ENCODE data around the gene DVL1.

DVL1 gene

DNA sequence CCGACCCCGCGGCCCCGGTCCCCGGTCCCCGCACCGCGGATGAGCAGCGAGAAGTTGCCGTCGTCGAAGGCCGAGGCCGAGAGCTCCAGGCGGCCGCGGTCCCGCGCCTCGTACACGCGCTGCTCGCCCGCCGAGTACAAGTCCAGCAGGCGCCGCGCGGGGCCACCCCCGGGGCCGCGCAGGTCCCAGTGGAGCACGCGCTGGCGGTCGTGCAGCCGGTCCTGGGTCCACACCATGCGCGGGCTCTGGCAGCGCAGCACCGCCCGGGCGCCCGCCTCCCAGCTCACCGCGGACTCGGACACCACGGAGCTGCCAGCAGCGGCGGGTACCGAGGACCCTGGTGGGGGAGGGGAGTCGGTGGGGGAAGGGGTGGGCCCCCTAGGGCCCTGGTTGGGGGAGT, 6.2 kb upstream of the DVL1 start:
- no peak for DNase-seq (ENCODE audit: low read depth)

DNA sequence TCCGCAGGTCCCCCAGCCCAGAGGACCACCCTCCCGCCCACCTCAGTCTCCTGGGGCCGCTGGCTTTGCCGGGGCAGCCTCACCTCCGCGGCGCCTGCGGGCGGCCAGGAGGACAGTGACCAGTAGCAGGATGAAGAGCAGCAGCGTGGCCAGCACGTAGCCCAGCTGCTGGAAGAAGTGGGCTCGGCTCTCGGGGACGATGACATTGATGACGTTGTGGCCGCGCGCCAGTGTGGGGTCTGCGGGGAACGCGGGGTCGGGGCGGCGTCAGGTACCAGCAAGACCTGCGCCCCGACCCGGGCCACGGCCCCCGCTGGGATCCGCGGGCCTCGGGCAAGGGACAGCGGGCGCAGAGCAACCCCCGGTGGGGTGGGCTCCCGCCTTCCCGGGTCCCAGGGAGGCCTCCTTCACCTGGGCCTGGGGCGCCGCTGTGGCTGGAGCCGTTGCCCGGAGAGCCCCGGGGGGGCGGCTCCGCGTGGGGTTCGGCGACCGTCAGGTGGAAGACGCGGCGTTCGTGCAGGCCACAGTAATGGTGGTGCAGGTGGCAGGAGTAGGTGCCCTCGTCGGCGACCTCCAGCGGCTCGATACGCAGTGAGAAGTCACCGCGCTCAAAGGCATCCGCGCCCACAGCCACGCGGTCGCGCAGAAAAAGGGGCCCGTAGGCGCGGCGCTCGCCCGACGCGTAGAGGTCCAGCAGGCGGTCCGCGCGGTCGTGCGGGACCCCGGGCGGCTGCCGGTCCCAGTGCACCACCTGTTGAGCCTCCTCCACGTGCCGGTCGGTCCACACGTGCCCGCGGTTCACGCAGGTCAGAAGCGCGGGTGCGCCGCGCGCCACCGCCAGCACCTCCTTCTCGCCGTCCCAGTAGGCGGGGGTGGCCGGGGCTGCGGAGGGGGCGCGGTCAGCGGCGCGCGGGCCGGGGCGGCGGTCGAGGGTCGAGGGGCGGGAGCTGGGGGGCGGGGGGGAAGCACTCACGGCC, 5.3 kb upstream of the DVL1 start:
- no peak for DNase-seq (ENCODE audit: low read depth)

DNA sequence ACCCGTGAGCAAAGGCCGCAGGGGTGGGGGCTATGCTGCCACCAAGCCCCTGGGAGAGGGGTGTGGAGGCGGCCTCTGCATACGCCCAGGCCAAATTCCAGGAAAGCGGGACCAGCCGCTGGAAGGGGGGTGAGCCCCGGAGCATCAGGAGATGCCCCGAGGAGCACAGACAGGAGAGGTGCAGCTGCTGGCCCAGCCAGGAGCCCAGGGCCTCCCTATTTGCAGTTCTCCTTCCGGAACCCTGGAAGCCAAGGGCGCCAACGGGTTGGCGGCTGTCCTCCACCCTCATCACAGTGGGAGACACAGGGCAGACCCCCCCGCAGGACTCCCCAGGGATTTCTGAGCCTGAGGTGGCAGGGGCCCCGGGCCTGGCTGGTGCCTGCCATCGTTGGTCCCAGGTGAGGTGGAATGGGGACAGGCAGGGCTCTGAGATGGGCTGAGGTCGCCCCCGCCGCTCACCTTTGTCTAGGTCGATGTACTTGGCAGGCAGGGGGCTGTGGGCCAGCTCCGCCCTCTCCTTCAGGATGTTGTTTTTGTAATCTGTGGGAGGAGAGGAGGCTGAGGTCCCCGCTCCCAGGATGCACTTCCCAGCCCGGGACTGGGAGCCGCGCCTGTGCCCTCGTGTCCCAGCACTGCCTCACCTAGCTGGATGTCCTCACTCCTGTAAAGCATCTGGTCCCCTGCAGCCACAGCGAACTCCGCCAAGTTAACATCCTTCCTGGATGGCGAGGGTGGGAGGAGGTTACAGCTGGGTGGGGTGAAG, 4.4 kb upstream of the DVL1 start:
- no peak for DNase-seq (ENCODE audit: low read depth)

DNA sequence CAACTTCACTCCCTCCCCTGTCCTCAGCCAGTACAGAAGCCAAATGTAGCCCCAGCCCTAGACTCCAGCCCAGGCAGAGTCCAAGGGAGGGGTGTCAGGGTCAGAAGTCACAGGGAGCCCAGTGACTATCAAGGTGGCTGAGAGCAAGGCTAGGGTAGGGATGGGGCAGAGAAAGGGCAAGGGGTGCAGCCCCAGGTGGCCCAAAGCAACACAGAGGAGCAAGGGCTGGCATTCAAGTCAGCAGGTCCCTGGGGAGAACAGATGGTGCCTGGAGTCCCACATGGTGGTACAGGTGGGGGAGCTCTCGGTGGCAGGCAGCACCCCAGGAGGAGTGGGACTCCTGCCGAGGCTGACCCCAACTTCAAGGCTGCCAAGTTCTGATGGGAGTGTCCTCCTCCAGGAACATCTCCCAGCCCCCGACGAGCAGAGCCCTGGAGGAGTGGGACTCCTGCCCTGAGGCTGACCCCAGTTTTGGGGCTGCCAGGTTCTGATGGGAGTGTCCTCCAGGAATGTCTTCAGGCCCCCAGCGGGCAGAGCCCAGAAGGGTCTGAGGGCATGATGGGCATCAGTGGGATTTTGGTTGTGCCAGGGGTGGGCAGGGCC, 3.7 kb upstream of the DVL1 start:
- DNase-seq (ENCODE audit: low read depth): no peak

DNA sequence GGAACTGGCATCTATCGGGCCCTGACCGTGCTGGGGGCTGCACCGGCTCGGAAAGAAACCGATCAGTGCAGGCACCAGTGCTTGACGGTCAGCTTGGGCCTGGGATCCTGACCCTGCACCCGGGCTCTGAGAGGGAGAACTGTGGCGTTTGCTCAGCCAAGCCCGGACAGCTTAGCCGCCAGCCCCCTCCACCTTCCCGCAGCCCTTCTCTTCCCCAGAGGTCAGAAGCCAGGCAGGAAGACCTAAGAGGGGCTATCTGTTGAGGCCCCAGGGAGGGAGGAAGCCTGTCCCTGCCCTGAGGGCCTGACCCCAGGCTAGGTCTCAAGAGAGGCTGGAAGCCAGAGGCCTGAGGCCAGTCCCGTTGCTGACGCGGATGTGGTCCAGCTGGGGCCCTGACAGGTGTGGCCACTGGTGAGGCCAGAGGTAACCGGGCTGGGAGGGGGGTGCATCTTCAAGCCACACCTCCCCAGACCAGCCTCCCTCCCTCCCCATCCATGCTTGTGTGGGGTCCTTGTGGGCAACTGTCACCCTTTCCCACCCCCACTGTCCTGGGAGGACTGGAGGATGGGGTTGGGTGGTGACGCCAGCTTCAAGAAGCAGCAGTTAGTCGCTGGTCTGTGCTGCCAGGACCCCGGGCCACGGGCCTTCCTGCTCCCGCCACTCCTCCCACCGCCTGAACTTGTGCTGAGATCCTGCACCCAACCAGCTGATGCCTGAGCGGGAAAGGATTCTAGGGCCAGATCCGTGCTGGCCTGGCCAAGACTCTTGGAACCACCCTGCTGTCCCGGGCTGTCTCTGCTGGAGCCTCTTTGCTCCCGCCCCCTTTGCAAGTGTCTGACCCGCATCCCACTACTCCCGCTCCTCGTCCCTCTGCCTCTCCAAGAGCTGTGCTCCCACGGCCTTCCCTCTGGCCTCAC, 2.6 kb upstream of the DVL1 start:
- DNase-seq (ENCODE audit: low read depth): peak; percentile 42

DNA sequence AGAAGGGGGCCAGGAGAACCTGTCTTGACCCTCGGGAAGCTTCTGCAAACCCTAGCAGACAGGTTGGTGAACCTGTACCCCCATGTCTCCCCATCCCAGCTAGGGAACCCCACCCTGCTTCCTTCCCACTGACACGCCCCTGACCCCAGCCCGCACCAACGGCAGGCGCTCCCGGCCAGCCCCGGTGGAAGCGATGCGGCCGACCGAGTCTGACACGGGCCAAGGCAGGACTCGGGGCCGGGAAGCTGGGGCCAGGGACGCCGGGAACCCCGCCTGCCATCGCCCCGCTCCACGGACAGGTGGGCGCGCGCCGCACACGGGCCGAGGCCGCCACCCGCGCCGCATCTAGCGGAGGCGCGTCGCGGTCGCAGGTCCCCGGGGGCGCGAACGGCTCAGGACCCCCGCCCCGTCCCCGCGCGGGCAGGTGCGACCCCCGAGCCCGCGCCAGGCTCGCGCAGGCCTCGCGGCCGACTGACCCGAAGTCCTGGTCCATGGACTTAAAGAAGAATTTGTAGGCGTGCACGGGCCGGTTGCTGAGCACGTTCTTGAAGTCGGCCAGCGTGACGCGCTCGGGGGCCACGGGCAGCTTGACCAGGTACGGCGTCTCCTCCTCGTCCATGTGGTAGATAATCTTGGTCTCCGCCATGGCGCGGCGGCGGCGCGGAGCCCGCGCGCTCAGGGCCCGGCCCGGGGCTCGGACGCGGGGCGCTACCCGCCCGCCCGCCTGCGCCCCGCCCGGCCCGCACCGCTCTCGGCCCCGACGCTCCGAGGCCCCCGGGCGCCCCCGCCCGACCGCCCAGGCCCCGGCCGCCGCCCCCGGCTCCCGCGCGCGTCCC, 580 bp downstream of the DVL1 start:
- DNase-seq (ENCODE audit: low read depth): peak; percentile 60

DNA sequence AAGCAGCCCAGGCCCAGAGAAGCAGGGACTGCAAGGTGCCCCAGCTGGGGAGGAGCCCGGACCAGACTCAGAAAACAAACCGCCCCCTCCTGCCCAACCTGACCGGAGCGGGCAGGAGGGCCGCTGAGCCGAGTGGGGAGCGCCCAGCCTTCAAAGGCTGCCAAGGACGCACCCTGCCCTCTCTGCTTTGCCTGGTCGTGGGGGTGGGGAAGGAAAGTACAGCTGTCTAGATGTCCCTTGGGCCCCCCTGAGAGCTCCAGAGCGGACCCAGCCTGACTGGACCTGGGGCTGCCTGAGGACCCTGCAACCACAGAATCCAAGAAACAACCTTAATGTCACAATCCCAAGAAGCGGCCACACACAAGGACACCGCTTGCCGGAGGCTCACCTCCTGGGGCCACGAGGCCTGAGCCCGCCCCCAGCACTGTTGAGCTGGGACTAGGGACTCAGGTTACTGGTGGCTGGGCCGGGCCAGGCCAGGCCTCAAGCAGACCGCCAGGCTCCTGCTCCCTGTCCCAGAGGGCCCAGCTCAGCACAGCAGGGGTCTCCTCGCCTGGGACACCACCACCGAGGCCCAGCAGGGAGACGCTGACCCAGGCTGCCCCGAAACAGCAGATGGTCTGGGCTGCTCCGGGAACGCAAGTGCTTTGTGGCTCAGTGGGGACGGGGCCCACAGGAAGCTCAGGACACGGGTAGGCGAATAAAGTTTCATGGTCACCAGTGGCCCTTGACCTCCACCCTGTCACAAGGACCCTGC, 1.4 kb downstream of the DVL1 start:
- DNase-seq (ENCODE audit: low read depth): peak; percentile 59

DNA sequence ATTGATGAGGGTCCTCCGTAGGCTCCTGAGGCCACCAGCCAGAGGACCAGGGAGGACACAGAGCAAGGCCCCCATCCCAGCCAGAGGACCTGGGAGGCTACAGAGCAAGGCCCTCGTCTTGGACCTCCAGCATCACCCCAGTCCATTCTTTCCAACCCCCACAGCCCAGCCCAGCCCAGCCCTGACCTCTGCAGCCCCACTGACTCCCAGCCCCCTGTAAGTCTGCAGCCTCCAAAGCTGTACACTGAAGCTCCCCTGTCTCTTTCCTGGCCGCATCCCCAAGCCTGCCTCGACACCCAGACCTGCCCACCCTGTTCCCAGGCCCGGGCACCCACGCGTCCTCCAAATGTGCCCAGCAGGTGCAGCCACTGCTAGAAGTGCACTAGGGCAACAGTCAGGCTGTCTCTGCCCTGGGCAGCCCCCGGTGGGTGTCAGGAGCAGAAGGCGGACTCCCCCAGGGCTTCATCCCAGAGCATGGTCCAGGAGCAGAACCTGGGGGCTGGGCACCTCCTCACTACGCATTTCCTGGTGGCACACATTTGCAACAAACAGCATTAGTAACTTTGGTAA, 2.1 kb downstream of the DVL1 start:
- DNase-seq (ENCODE audit: low read depth): no peak

DNA sequence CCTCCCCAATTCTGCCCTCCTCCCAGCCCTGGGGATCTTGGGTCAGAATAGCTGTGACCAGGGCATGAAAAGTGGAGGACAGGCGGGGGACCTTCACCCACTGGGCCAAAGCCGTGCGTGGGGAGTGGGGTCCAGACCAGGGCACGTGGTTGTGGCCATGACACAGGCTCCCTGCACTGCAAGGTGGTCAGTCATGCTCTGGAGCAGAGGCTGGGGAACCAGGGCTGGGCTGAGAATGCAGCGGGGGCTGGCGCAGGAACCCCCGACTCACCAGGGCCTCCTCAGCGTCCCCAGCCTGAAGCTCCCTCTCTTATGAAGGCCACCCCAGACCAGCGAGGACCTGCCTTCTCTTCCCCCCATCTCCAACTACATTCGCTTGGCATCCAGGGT, 2.7 kb downstream of the DVL1 start:
- DNase-seq (ENCODE audit: low read depth): no peak

DNA sequence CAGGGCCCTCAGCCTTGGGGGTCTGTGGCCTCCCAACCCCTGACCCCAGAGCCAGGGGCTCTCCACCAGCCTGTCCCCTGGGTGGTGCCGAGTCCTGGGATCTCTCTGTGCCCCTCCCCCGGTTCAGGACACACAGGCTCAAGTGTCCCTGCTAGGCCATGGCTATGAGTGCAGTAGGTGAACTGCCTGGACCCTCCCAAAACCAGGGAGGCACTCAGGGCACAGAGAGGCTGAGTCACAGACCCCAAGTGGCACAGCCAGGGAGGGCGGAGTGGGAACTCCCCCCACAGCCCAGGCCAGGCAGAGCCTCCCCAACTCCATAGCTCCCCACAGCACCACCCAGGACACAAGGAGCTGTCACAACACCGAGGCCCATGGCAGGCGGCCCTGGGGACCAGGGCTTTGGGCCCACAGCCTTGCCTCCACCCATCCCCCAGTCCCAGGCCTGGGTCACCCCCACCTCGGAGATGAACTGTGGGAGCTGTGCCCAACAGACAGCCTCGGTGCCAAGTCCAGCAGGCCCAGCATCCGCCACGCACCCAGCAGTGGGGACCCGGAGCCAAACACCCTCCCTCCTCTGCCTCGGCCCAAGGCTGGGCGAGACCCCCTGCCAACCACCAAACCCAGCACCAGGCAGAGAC, 3.2 kb downstream of the DVL1 start:
- DNase-seq (ENCODE audit: low read depth): no peak

DNA sequence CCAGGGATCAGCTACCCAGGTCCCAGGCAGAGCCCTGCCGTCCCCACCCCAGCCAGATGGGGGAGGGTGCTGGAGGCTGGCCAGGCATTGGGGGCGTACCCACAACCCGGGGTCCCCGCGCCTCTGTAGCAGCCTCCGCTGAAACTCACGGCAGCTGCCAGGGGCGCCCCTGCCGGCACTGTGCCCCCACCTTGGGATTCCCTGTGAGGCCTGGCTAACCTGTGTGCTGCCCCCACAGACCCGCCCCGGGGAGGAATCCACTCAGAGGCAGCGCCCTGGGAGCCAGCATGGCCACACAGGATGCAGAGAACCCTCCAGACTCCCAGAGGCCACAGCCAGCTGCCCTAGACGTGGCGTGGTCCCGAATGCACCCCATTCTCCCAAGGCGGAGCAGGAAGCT, 3.8 kb downstream of the DVL1 start:
- DNase-seq (ENCODE audit: low read depth): peak; percentile 63

DNA sequence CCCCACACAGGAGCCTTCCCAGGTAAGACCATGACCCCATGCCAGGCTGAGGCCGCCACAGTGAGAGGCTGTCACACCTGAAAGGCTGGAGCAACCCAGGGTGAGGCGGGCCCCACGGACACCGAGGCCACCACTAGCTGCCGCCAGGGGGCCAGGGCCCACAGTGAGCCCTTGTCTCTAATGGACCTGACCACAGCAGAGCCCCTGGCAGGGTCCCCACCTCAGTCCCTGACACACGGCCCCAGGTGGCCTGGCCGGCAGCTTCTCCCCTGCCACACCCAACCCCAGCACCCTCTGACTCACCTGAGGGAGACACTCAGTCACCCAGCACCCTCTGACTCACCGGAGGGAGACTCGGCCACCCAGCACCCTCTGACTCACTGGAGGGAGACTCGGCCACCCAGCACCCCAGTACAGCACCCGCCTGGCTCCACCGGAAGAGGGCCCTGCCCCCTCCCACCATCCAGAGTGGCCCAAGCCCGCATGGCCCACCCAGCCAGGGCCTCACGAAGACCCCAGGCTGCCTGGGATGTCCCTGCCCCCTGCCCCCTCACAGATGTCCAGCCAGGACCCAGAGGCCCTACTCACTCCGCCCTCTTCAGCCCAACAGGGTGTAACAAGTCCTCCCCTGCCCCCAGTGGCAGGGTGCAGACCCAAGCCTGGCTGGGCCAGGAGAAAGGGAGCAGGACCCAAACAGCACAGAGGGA, 4.4 kb downstream of the DVL1 start:
- DNase-seq (ENCODE audit: low read depth): peak; percentile 97

DNA sequence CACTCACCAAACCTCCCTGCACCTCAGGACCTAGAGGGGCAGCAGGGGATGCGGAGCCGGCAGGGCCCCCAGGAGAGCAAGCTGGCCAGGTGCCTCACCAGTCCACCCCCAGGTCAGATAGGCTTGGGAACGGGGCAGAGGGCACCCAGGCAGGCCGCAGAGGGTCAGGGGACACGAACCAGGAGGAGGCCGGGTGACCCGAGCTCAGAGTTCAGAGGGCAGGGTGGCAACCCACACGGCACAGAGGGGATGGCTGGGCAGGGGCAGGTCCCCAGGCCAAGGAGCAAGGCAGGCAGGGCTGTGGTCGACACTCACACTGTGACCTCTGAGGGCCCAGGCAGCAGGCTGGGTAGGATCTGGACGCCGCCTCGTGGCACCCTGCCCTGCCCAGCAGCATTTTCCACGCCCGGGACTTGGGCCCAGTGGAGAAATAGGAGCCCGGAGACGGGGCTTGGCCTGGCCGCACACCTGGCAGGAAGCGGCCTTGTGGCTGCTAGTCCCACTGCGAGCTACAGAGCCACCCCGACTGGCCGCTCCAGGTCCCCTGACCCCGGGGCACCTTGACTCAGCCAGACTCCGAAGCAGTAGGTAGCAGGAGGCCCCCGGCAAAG, 5.3 kb downstream of the DVL1 start:
- DNase-seq (ENCODE audit: low read depth): no peak

DNA sequence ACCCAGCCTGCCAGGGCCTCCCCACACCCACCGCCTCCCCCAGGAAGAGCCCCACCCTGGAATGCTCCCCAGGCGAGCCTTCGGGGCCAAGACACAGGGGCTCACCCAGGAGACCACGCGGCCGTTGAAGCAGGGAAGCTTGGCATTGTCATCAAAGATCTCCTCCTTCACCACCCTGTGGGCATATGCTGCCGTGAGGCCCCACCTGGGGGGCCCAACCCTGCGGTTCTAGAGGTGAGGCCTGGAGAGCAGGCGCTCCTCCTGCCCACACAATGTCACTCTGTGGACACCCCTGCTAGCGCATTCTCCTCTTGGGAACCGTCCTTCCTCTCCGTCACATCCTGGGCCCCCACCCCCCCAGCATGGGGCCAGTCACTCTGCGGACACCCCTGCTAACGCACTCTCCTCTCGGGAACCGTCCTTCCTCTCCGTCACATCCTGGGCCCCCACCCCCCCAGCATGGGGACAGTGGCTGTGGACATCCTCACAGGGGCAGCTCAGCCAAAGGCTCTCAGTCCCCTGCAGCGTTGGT, 6.6 kb downstream of the DVL1 start:
- DNase-seq (ENCODE audit: low read depth): no peak

DNA sequence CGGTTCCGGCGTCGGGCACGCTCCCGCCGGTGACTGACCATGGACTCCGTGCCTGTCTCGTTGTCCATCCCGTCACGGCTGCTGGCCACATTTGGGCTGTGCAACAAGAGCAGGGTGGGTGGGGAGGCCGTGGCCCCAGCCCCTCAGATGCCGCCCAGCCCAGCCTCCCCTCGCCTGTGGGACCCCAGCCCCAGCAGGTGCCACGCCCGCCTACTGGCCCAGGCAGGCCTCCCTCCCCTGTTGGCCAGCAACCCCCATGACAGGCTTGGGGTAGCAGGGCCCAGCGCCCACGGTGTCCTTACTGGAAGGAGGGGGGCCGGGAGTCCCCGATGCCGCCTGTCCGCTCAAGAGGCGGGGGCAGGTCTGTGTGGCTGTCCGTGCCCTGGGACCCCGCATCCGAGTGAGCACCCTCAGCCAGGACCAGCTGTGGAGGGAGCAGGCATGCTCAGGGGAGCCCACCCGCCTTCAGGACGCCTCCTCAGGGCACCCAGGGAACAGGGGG, 7.1 kb downstream of the DVL1 start:
- DNase-seq (ENCODE audit: low read depth): no peak

DNA sequence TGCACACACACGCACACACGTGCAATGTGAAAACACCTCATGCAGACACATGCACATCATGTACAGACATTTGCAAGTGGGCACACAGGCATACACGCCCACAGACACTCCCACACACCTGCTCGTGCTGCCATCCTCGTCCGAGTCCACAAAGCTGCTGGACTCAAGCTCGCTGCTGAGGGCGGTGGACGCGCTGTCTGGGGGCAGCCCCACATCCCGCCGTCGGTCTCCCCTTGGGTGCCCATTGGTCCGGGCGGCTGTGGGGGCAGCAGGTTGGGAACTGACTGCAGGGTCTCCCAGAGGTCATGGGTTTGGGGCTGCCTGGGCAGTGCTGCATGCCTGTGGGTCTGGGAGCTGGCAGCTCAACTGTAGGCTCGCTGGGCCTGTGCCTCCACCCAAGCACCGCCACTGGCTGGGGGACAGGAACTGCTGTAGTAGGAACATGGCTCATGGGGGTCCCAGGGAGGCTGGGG, 7.6 kb downstream of the DVL1 start:
- DNase-seq (ENCODE audit: low read depth): no peak

DNA sequence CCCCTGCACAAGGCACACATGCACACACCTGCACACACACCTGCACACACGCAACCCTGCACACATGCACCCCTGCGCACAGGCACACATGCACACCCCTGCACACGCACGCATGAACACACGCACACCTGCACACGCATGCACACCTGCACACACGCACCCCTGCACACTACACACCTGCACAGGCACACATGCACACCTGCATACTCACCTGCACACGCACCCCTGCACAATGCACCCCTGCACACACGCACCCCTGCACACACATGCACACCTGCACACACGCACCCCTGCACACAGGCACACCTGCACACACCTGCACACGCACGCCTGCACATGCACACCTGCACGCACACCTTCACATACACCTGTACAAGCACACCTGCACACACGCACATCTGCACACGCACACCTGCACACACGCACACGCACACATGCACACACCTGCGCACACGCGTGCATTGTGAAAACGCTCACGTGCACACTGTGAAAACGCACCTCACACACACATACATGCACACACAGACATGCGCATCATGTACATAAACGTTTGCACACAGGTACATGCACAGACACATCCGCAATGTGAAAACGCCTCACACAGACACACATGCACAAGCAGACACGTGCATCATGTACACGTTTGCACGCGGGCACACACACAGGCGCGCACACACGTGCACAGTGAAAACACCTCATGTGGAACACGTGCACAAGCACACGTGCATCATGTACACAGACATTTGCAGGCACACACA, 8.2 kb downstream of the DVL1 start:
- DNase-seq (ENCODE audit: low read depth): no peak
